DND-41 (cell line): ENCODE measurements around the gene NRCAM.

Experiments used
- ATAC-seq: fragments of 200-7000 bp; cut with Tn5 transposase; 3 replicates; pipeline ENCODE4 v1.9.1; 2021; ENCODE audit warnings: low read depth; ENCODE audit not compliant: insufficient read depth
- DNase-seq: peaks from one replicate; pipeline ENCODE4 v3.0.0-alpha.2; 2020
- H2AFZ ChIP-seq: 2 replicates; pipeline ENCODE4 v1.6.0; 2012; ENCODE audit warnings: low read depth, low read length
- H3K27ac ChIP-seq: 2 replicates; pipeline ENCODE4 v1.5.1; 2012; ENCODE audit warnings: low read length, inconsistent platforms
- H3K27me3 ChIP-seq: fragments of 200-600 bp; sonication (generic); 2 replicates; pipeline ENCODE4 v1.6.0; 2012; ENCODE audit warnings: low read length, mild to moderate bottlenecking, inconsistent platforms; ENCODE audit not compliant: insufficient read depth, poor library complexity
- H3K36me3 ChIP-seq: 2 replicates; pipeline ENCODE4 v1.5.1; 2012; ENCODE audit warnings: low read length, inconsistent platforms; ENCODE audit not compliant: insufficient read depth
- H3K4me1 ChIP-seq: 2 replicates; pipeline ENCODE4 v1.5.1; 2012; ENCODE audit warnings: mild to moderate bottlenecking, low read length; ENCODE audit not compliant: insufficient read depth
- H3K4me2 ChIP-seq: 2 replicates; pipeline ENCODE4 v1.6.0; 2012; ENCODE audit warnings: mild to moderate bottlenecking, moderate library complexity, low read length, inconsistent platforms; ENCODE audit not compliant: insufficient read depth
- H3K4me3 ChIP-seq, 2 experiments: fragments of 200-600 bp in 1 of 2; shearing (Covaris generic) in 1 of 2; 2 replicates each; pipeline ENCODE4 v1.5.1; 2012 to 2016; ENCODE audit warnings: inconsistent platforms in 2 of 2, low read length in 2 of 2, mild to moderate bottlenecking in 2 of 2, low read depth in 1 of 2, moderate library complexity in 1 of 2
- H3K79me2 ChIP-seq: 2 replicates; pipeline ENCODE4 v1.6.0; 2012; ENCODE audit warnings: low read length, inconsistent platforms; ENCODE audit not compliant: insufficient read depth
- H3K9ac ChIP-seq: 2 replicates; pipeline ENCODE4 v1.6.0; 2012; ENCODE audit warnings: low read depth, mild to moderate bottlenecking, inconsistent platforms, low read length, moderate library complexity
- H3K9me3 ChIP-seq: 2 replicates; pipeline ENCODE4 v1.5.1; 2012; ENCODE audit warnings: low read length, moderate library complexity, mild to moderate bottlenecking, inconsistent platforms; ENCODE audit not compliant: insufficient read depth, severe bottlenecking
- H4K20me1 ChIP-seq: 2 replicates; pipeline ENCODE4 v1.6.0; 2012; ENCODE audit warnings: low read length; ENCODE audit not compliant: insufficient read depth
- EZH2 ChIP-seq: IDR thresholded peaks from 3 replicates; pipeline ENCODE4 v1.6.1; 2012; ENCODE audit warnings: borderline replicate concordance, low read depth, mild to moderate bottlenecking, moderate library complexity, low read length, inconsistent platforms; ENCODE audit not compliant: severe bottlenecking
- TF ChIP-seq, protein P1 (sequence below): IDR thresholded peaks from 2 replicates; pipeline ENCODE4 v1.5.1; 2012; ENCODE audit warnings: borderline replicate concordance, low read length, moderate library complexity, mild to moderate bottlenecking; ENCODE audit not compliant: poor library complexity, severe bottlenecking; ENCODE audit errors: extremely low read depth

The NRCAM gene

DNA sequence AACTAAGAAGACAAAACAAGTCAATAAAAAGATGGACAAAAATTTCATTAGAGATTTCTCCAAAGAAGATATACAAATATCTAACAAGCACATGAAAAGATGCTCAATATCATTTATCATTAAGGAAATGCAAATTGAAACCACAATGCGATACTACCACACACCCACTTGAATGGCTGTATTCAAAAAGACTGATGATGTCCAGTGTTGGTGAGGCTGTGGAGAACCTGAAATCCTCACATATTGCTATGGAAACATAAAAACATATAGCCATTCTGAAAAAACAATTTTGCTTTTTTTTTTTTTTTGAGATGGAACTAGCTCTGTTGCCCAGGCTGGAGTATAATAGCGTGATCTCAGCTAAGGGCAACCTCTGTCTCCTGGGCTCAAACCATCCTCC is 202.0 kb downstream of the NRCAM start:
- H3K9ac ChIP-seq = no peak overlapping the region
- no peaks in the 10 kb centered on the region for H4K20me1 ChIP-seq
- no peak overlapping the region for H3K4me3 ChIP-seq
- TF ChIP-seq EZH2 = no peak
- TF ChIP-seq, protein P1, sequence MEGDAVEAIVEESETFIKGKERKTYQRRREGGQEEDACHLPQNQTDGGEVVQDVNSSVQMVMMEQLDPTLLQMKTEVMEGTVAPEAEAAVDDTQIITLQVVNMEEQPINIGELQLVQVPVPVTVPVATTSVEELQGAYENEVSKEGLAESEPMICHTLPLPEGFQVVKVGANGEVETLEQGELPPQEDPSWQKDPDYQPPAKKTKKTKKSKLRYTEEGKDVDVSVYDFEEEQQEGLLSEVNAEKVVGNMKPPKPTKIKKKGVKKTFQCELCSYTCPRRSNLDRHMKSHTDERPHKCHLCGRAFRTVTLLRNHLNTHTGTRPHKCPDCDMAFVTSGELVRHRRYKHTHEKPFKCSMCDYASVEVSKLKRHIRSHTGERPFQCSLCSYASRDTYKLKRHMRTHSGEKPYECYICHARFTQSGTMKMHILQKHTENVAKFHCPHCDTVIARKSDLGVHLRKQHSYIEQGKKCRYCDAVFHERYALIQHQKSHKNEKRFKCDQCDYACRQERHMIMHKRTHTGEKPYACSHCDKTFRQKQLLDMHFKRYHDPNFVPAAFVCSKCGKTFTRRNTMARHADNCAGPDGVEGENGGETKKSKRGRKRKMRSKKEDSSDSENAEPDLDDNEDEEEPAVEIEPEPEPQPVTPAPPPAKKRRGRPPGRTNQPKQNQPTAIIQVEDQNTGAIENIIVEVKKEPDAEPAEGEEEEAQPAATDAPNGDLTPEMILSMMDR = no peak
- H3K27me3 ChIP-seq = no peaks in the 10 kb centered on the region
- no peaks in the 10 kb centered on the region for H3K79me2 ChIP-seq
- no peaks in the 10 kb centered on the region for H3K9me3 ChIP-seq
- H2AFZ ChIP-seq = no peak overlapping the region
- DNase-seq = no peak
- H3K27ac ChIP-seq = no peak overlapping the region
- no peaks in the 10 kb centered on the region for H3K4me1 ChIP-seq
- H3K4me2 ChIP-seq = no peak overlapping the region
- H3K36me3 ChIP-seq = no peaks in the 10 kb centered on the region
- no peak for ATAC-seq

DNA sequence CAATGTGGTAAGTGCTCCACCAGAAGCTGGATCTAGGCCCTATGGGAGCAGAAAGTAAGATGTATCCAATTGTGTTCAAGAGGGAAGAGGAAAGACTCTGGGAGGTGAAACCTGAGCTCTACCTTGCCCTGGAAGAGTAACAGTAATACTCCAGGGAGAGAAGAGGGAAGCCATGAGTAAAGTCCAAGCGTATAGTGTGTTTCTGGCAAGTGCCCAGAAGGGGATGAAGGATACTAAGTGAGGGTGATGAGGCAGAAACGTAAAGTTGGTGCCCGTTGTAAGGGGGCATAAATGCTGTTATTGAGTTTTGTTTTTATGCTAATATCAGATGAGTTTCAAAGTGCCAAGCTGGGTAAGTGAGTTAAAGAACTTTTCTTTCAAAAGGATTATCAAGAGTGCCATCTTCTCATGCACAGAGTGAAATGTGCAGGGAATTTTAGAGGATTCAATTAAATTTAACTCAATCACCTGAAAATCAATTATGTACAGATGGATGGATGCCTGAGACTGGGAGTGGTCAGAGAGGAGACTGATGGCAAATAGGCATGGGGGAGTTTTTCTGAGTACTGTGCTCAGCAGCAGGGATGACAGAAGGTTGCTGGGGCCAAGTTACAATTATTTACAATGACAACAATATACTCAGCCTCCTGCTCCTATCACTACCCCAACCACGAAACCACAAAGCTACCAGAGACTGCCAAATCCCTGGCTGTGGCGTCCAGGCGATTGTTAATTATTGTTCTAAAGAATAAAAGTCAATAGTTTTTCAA is 202.8 kb downstream of the NRCAM start:
- no peak overlapping the region for H3K9ac ChIP-seq
- no peaks in the 10 kb centered on the region for H3K9me3 ChIP-seq
- H3K4me2 ChIP-seq = no peak overlapping the region
- no peaks in the 10 kb centered on the region for H4K20me1 ChIP-seq
- no peak for ATAC-seq
- TF ChIP-seq, protein P1 = no peak
- TF ChIP-seq EZH2 = no peak
- H3K79me2 ChIP-seq = no peaks in the 10 kb centered on the region
- DNase-seq = no peak
- no peak overlapping the region for H3K27ac ChIP-seq
- no peaks in the 10 kb centered on the region for H3K4me1 ChIP-seq
- H2AFZ ChIP-seq = no peak overlapping the region
- H3K27me3 ChIP-seq = no peaks in the 10 kb centered on the region
- H3K4me3 ChIP-seq = no peak overlapping the region
- no peaks in the 10 kb centered on the region for H3K36me3 ChIP-seq

DNA sequence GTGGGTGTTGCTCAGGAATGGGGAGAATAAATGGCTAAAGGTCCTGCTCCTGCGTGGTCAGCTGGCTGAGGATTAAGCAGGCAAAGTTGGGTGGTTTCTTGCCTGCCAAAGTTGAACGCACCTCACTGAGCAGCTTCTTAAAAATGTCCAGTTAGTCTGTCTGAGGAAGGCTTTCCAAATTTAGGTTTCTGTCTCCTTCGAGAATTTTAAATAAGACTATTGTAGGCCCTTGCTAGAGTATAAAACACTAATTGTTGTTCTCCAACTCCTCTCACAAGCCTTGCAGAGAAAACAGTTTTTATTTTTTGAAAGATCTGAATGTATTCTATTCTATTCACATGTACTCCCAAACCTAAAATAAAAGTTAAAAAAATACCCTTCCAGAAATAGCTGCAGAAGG is 204.1 kb downstream of the NRCAM start:
- H4K20me1 ChIP-seq = no peaks in the 10 kb centered on the region
- H2AFZ ChIP-seq = no peak overlapping the region
- no peaks in the 10 kb centered on the region for H3K36me3 ChIP-seq
- no peak overlapping the region for H3K4me2 ChIP-seq
- no peak overlapping the region for H3K9ac ChIP-seq
- H3K27me3 ChIP-seq = no peaks in the 10 kb centered on the region
- H3K4me3 ChIP-seq = no peak overlapping the region
- DNase-seq (no peak), ATAC-seq (no peak)
- no peak overlapping the region for H3K27ac ChIP-seq
- no peaks in the 10 kb centered on the region for H3K4me1 ChIP-seq
- no peaks in the 10 kb centered on the region for H3K79me2 ChIP-seq
- TF ChIP-seq, protein P1 = no peak
- no peak for TF ChIP-seq EZH2
- no peaks in the 10 kb centered on the region for H3K9me3 ChIP-seq
